Measurements from ENCODE around the gene RAB19. TPM values are rescaled to one million over a fixed set of nuclear protein-coding genes. Genes with fewer than 3 reads are reported as not detected.

The RAB19 gene
- total and polyA plus RNA-seq, 2 of the 8 experiments (the other 6 are each of a cell fraction or from before 2014, with no cell fraction given), result 9.8 to 11.0 TPM

GRCh38 chr7:140417456-140418155 lies 13.7 kb downstream of the RAB19 start:
- Histone ChIP-seq H3K56ac (replicated peaks; ENCODE audit: insufficient read length, low read depth, low read length) (no peak overlapping the region), H4K8ac (ENCODE audit: extremely low read depth, insufficient read depth, low read length) (no peak overlapping the region; the same call in 1 of the 2 replicates), H3K4me2 (ENCODE audit: insufficient read depth in 1 of 2, low read depth in 2 of 2, low read length in 2 of 2) (no peak overlapping the region), H2BK12ac (ENCODE audit: low read depth, low read length) (no peak overlapping the region), H3K36me3 (ENCODE audit: control insufficient read depth in 2 of 4, insufficient read depth in 4 of 4, low read length in 3 of 4) (peaks cover 0 to 3% (median 0%) of the 10 kb centered on the region in 4 experiments; a peak in 1 of 8 replicates), H2BK20ac (ENCODE audit: low read length) (no peak overlapping the region), H3K27ac (ENCODE audit: low read depth, low read length) (no peak overlapping the region), H3K4me3 (ENCODE audit: extremely low read depth in 1 of 4, insufficient read depth in 2 of 4, low read depth in 3 of 4, low read length in 4 of 4) (no peak overlapping the region), H2AK5ac (ENCODE audit: low read depth, low read length) (no peak overlapping the region), H2BK15ac (ENCODE audit: low read length) (no peak overlapping the region), H3K9ac (replicated peaks in 1 of 4; ENCODE audit: extremely low read depth in 1 of 4, low read depth in 3 of 4, low read length in 3 of 4) (no peak overlapping the region), H2AFZ (ENCODE audit: low read length) (no peak overlapping the region), H2BK5ac (ENCODE audit: low read depth, low read length) (no peak overlapping the region), H3K23me2 (ENCODE audit: low read depth, low read length) (0 out of 2 replicates have a peak, but pooled peaks cover 1% of the 10 kb centered on the region), H3K27me3 (replicated peaks in 1 of 4; ENCODE audit: control insufficient read depth in 3 of 4, extremely low read depth in 1 of 4, insufficient read depth in 3 of 4, low read length in 3 of 4) (no peaks in the 10 kb centered on the region), H4K20me1 (replicated peaks in 1 of 2; ENCODE audit: control insufficient read depth in 1 of 2, insufficient read depth in 2 of 2, low read length in 2 of 2) (no peaks in the 10 kb centered on the region), H3K9me3 (ENCODE audit: insufficient read depth in 2 of 2, low read depth in 1 of 2, low read length in 1 of 2) (no peaks in the 10 kb centered on the region), H3K18ac (ENCODE audit: extremely low read depth, low read length) (no peak overlapping the region), H3K14ac (ENCODE audit: insufficient read length) (no peak overlapping the region), H3K23ac (ENCODE audit: insufficient read length) (no peak overlapping the region), H2BK120ac (replicated peaks; ENCODE audit: low read depth, low read length) (no peak overlapping the region), H3K4ac (replicated peaks; ENCODE audit: insufficient read length, low read depth, low read length) (no peak overlapping the region), H3K4me1 (replicated peaks in 1 of 4; ENCODE audit: control insufficient read depth in 3 of 4, insufficient read depth in 4 of 4, low read length in 3 of 4) (no peaks in the 10 kb centered on the region), H3K79me2 (ENCODE audit: control insufficient read depth in 1 of 2, insufficient read depth in 2 of 2, low read length in 2 of 2) (no peaks in the 10 kb centered on the region), H4K5ac (ENCODE audit: insufficient read length, low read depth, low read length) (no peak overlapping the region), H3K79me1 (ENCODE audit: low read depth, low read length) (no peaks in the 10 kb centered on the region), H4K91ac (replicated peaks; ENCODE audit: insufficient read length, low read length) (no peak overlapping the region)
- TF ChIP-seq EGR1 (IDR thresholded peaks at IDR 0.05; ENCODE audit: borderline replicate concordance, low read depth, low read length), result no peak
- no peak for TF ChIP-seq BACH1 (IDR thresholded peaks at IDR 0.05; ENCODE audit: low read length)
- no peak for TF ChIP-seq BCL11A (IDR thresholded peaks at IDR 0.05; ENCODE audit: low read depth in 2 of 2, low read length in 2 of 2)
- ChIA-PET CTCF (ENCODE audit: partially characterized antibody) (interaction anchor here (0.6 to 2.0 kb wide), 6 partner anchors 23 to 270 kb away, joined by 3 to 8 read pairs (median 4); no protein-coding TSS in a partner anchor), POLR2A (ENCODE audit: partially characterized antibody) (interaction anchor here (0.6 to 1.5 kb wide), 3 partner anchors 9 to 787 kb away, joined by 3 read pairs; no protein-coding TSS in a partner anchor)
- DNase-seq (ENCODE audit: low read depth in 1 of 2, low spot score in 2 of 2) (no peak), FAIRE-seq (no peak)
- 88% methylated on average over 8 of the region's 8 CpGs; no CpG with 5 or more reads in 1 of the 2 experiments for WGBS, 2 experiments (ENCODE audit: extremely low coverage in 1 of 2, insufficient coverage in 1 of 2, insufficient read length in 1 of 2, insufficient replicate concordance in 2 of 2, low coverage in 1 of 2, low lambda C conversion rate in 2 of 2, missing lambda C conversion rate in 1 of 2)

All from H1 (cell line).